ENCODE data around the gene NUP85.
A peak's percentile ranks its signal among the peaks of the same experiment; 100 is the strongest.

The NUP85 gene

GRCh38 chr17:75265614-75266315 is 60.3 kb downstream of the NUP85 start:
- no peak overlapping the region for H3K9ac ChIP-seq (ENCODE audit: low read depth, low read length)
- no peak overlapping the region for H3K4me3 ChIP-seq (ENCODE audit: low read depth, low read length)
- H3K27me3 ChIP-seq (ENCODE audit: control insufficient read depth, insufficient read depth, low read length) = no peaks in the 10 kb centered on the region
- peaks cover 13% of the 10 kb centered on the region for H3K4me1 ChIP-seq (ENCODE audit: control insufficient read depth, insufficient read depth, low read length)
- H3K36me3 ChIP-seq (ENCODE audit: control insufficient read depth, insufficient read depth, low read length) = peaks cover 31% of the 10 kb centered on the region
- no peaks in the 10 kb centered on the region for H3K9me3 ChIP-seq (ENCODE audit: control insufficient read depth, insufficient read depth, low read length)

- no peaks in the 10 kb centered on the region for H3K9me3 ChIP-seq (ENCODE audit: control insufficient read depth, insufficient read depth, low read length)
- H3K4me1 ChIP-seq (ENCODE audit: control insufficient read depth, insufficient read depth, low read length) = peaks cover 13% of the 10 kb centered on the region
- no peak overlapping the region for H3K4me3 ChIP-seq (ENCODE audit: low read depth, low read length)
- H3K9ac ChIP-seq (ENCODE audit: low read depth, low read length) = no peak overlapping the region
- peaks cover 31% of the 10 kb centered on the region for H3K36me3 ChIP-seq (ENCODE audit: control insufficient read depth, insufficient read depth, low read length)
- H3K27me3 ChIP-seq (ENCODE audit: control insufficient read depth, insufficient read depth, low read length) = no peaks in the 10 kb centered on the region
Measured at GRCh38 chr17:75266316-75267152, 61.1 kb downstream of the NUP85 start.

GRCh38 chr17:75267153-75267410 is 61.6 kb downstream of the NUP85 start:
- Histone ChIP-seq H3K4me1 (ENCODE audit: control insufficient read depth, insufficient read depth, low read length) (peaks cover 13% of the 10 kb centered on the region), H3K27me3 (ENCODE audit: control insufficient read depth, insufficient read depth, low read length) (no peaks in the 10 kb centered on the region), H3K36me3 (ENCODE audit: control insufficient read depth, insufficient read depth, low read length) (peaks cover 31% of the 10 kb centered on the region), H3K9me3 (ENCODE audit: control insufficient read depth, insufficient read depth, low read length) (no peaks in the 10 kb centered on the region), H3K4me3 (ENCODE audit: low read depth, low read length) (no peak overlapping the region), H3K9ac (ENCODE audit: low read depth, low read length) (no peak overlapping the region)

GRCh38 chr17:75267411-75268232 is 62.1 kb downstream of the NUP85 start:
- Histone ChIP-seq H3K9me3 (ENCODE audit: control insufficient read depth, insufficient read depth, low read length) (no peaks in the 10 kb centered on the region), H3K4me3 (ENCODE audit: low read depth, low read length) (no peak overlapping the region), H3K4me1 (ENCODE audit: control insufficient read depth, insufficient read depth, low read length) (peaks cover 11% of the 10 kb centered on the region), H3K36me3 (ENCODE audit: control insufficient read depth, insufficient read depth, low read length) (peaks cover 31% of the 10 kb centered on the region), H3K27me3 (ENCODE audit: control insufficient read depth, insufficient read depth, low read length) (no peaks in the 10 kb centered on the region), H3K9ac (ENCODE audit: low read depth, low read length) (no peak overlapping the region)

- peak overlapping the region; percentile 63 for H3K9ac ChIP-seq (ENCODE audit: low read depth, low read length)
- no peaks in the 10 kb centered on the region for H3K9me3 ChIP-seq (ENCODE audit: control insufficient read depth, insufficient read depth, low read length)
- H3K27me3 ChIP-seq (ENCODE audit: control insufficient read depth, insufficient read depth, low read length) = no peaks in the 10 kb centered on the region
- peaks cover 26% of the 10 kb centered on the region for H3K36me3 ChIP-seq (ENCODE audit: control insufficient read depth, insufficient read depth, low read length)
- peaks cover 8% of the 10 kb centered on the region for H3K4me1 ChIP-seq (ENCODE audit: control insufficient read depth, insufficient read depth, low read length)
- H3K4me3 ChIP-seq (ENCODE audit: low read depth, low read length) = peak overlapping the region; percentile 90
Measured at GRCh38 chr17:75269844-75270217, 64.4 kb downstream of the NUP85 start.

- H3K9me3 ChIP-seq (ENCODE audit: control insufficient read depth, insufficient read depth, low read length) = no peaks in the 10 kb centered on the region
- H3K36me3 ChIP-seq (ENCODE audit: control insufficient read depth, insufficient read depth, low read length) = peaks cover 25% of the 10 kb centered on the region
- H3K27me3 ChIP-seq (ENCODE audit: control insufficient read depth, insufficient read depth, low read length) = no peaks in the 10 kb centered on the region
- H3K9ac ChIP-seq (ENCODE audit: low read depth, low read length) = peak overlapping the region; percentile 63
- peaks cover 8% of the 10 kb centered on the region for H3K4me1 ChIP-seq (ENCODE audit: control insufficient read depth, insufficient read depth, low read length)
- peak overlapping the region; percentile 90 for H3K4me3 ChIP-seq (ENCODE audit: low read depth, low read length)
Measured at GRCh38 chr17:75270218-75270965, 64.9 kb downstream of the NUP85 start.

- H3K36me3 ChIP-seq (ENCODE audit: control insufficient read depth, insufficient read depth, low read length) = peaks cover 20% of the 10 kb centered on the region
- H3K9ac ChIP-seq (ENCODE audit: low read depth, low read length) = peak within 1 kb of the TSS; percentile 66
- peak within 1 kb of the TSS; percentile 90 for H3K4me3 ChIP-seq (ENCODE audit: low read depth, low read length)
- H3K27me3 ChIP-seq (ENCODE audit: control insufficient read depth, insufficient read depth, low read length) = no peaks in the 10 kb centered on the region
- H3K4me1 ChIP-seq (ENCODE audit: control insufficient read depth, insufficient read depth, low read length) = peaks cover 8% of the 10 kb centered on the region
- no peaks in the 10 kb centered on the region for H3K9me3 ChIP-seq (ENCODE audit: control insufficient read depth, insufficient read depth, low read length)
Measured at GRCh38 chr17:75270966-75271232, 65.4 kb downstream of the NUP85 start, which contains the start of gene MIF4GD. Gene MIF4GD, minus strand, starts transcription at chr17:75271231. Its CDS starts 1,036 bp downstream, at chr17:75270195.

GRCh38 chr17:75271233-75271954 is 65.9 kb downstream of the NUP85 start:
- Histone ChIP-seq H3K27me3 (ENCODE audit: control insufficient read depth, insufficient read depth, low read length) (no peaks in the 10 kb centered on the region), H3K4me1 (ENCODE audit: control insufficient read depth, insufficient read depth, low read length) (peaks cover 8% of the 10 kb centered on the region), H3K4me3 (ENCODE audit: low read depth, low read length) (peak overlapping the region; percentile 67), H3K36me3 (ENCODE audit: control insufficient read depth, insufficient read depth, low read length) (peaks cover 15% of the 10 kb centered on the region), H3K9ac (ENCODE audit: low read depth, low read length) (peak overlapping the region; percentile 66), H3K9me3 (ENCODE audit: control insufficient read depth, insufficient read depth, low read length) (no peaks in the 10 kb centered on the region)

- H3K27me3 ChIP-seq (ENCODE audit: control insufficient read depth, insufficient read depth, low read length) = no peaks in the 10 kb centered on the region
- H3K36me3 ChIP-seq (ENCODE audit: control insufficient read depth, insufficient read depth, low read length) = peaks cover 9% of the 10 kb centered on the region
Measured at GRCh38 chr17:75271955-75272847, 66.7 kb downstream of the NUP85 start.

GRCh38 chr17:75272848-75273184 is 67.3 kb downstream of the NUP85 start:
- Histone ChIP-seq H3K36me3 (ENCODE audit: control insufficient read depth, insufficient read depth, low read length) (peaks cover 12% of the 10 kb centered on the region), H3K4me3 (ENCODE audit: low read depth, low read length) (no peak overlapping the region), H3K9me3 (ENCODE audit: control insufficient read depth, insufficient read depth, low read length) (no peaks in the 10 kb centered on the region), H3K4me1 (ENCODE audit: control insufficient read depth, insufficient read depth, low read length) (peaks cover 5% of the 10 kb centered on the region), H3K27me3 (ENCODE audit: control insufficient read depth, insufficient read depth, low read length) (no peaks in the 10 kb centered on the region), H3K9ac (ENCODE audit: low read depth, low read length) (no peak overlapping the region)

More at GRCh38 chr17:75271955-75272847, 66.7 kb downstream of the NUP85 start:
- Histone ChIP-seq H3K4me1 (ENCODE audit: control insufficient read depth, insufficient read depth, low read length) (peaks cover 8% of the 10 kb centered on the region), H3K9ac (ENCODE audit: low read depth, low read length) (peak overlapping the region; percentile 66), H3K9me3 (ENCODE audit: control insufficient read depth, insufficient read depth, low read length) (no peaks in the 10 kb centered on the region), H3K4me3 (ENCODE audit: low read depth, low read length) (peak overlapping the region; percentile 67)
